Central memory CD4-positive, alpha-beta T cell (primary cell): ENCODE data around the gene POLR3B.
"Not testable (repeated sequence)": the region's sequence is repeated elsewhere in the genome, so short reads cannot be mapped to it uniquely, and the experiment has no call there.

Source experiments
- DNase-seq: peaks from one replicate; pipeline ENCODE4 v3.0.0; 2022
- total RNA-seq, 3 experiments: gene quantifications; one replicate each; lab custom pipeline; 2026; lab: John Stamatoyannopoulos, UW

The POLR3B gene
- total RNA-seq: 16.2 to 50.2 (median 17.5) reads per million in 3 experiments

- peak; percentile 97 for DNase-seq
Observed at GRCh38 chr12:106357549-106358395, at the start of gene POLR3B. Gene POLR3B, plus strand, starts transcription at chr12:106357748. Its CDS starts 132 bp downstream, at chr12:106357880.

DNA sequence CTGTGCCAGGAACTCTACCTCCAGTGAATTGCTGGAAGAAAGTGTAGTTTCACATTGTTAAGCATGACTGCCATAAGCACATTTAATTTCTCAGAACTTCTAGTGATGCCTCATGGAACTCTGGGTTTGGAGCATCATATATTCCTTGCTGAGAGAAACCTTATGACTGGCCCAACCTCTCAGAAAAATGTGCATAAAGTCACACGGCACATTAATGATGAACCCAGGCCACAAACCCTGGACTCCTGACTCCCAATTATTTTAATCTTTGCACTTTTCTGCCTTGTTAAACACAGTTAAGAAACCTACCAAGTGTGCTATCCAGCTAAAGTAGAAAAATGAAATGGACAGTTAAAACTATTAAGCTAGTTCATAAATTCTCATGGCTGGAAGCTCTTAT is 49.4 kb upstream of the POLR3B start:
- DNase-seq: no peak

DNA sequence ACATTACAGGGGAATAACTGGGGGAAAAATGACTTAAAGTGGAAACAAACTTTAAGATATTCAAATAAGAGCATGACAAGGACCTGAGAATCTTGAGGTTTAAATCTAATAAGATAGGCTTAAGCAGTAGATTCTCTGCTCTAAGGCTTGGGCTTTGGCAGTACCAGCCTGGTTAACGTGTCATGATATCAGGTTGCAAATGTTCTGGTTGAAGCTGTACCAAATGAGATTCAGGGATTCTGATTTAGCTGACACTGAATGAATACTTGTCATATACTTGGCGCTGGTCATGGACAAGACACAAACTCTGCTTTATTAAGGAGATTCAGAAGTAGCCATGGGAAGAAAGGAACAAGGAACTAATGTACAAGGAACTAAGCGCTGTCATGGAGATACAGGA is 48.9 kb upstream of the POLR3B start:
- no peak for DNase-seq

GRCh38 chr12:106309671-106310505 is 47.7 kb upstream of the POLR3B start:
- no peak for DNase-seq

DNA sequence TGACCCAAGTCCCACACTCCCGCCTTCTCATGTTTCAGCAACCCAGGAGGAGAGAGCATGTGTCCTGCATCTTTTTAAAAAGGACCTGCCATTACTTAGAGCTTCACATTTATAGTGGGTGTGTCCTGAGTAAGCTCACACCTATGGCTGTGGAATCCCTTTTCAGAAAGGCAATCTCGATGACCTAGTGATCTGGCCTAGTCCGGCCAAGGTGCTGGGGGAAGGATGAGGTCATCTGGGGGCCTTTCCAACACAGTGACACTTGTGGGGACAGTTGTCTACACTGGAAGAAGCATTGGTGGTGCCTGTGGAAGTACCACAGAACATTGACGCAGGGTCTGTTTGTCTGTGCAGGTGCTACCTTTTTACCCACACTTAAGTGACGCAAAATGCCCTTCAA is 46.9 kb upstream of the POLR3B start:
- no peak for DNase-seq

DNA sequence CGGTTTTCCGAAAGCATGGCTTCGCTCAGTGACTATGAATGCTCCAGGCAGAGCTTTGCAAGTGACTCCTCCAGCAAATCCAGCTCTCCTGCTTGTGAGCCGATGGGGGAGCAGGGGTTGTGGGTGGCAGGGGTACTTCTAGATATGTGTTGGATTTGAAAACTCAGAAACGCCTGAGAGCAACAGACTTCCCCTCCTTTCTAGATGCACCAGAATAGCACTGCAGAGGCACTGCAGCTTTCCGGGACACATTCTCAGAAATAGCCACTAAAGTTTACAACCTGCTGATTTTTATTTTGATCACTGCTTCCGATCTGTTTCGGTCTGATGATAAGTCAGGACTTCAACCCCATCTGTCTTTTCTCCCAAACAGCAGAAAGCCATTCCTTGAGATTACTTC is 46.4 kb upstream of the POLR3B start:
- DNase-seq: no peak

DNA sequence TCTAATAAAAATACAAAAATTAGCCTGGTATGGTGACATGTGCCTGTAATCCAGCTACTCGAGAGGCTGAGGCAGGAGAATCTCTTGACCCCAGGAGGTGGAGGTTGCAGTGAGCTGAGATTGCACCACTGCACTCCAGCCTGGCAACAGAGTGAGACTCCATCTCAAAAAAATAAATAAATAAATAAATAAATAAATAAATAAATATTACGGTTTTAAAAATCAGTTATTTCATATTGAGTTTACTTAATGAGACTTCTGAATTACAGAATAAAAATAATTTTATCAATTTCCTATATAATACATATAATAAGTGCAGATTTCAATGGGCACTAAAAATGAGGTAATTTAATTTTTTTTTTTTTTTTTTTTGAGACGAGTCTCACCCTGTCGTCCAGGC is 44.1 kb upstream of the POLR3B start:
- DNase-seq: not testable (repeated sequence)

GRCh38 chr12:106315523-106315922 is 42.0 kb upstream of the POLR3B start:
- DNase-seq: no peak

DNA sequence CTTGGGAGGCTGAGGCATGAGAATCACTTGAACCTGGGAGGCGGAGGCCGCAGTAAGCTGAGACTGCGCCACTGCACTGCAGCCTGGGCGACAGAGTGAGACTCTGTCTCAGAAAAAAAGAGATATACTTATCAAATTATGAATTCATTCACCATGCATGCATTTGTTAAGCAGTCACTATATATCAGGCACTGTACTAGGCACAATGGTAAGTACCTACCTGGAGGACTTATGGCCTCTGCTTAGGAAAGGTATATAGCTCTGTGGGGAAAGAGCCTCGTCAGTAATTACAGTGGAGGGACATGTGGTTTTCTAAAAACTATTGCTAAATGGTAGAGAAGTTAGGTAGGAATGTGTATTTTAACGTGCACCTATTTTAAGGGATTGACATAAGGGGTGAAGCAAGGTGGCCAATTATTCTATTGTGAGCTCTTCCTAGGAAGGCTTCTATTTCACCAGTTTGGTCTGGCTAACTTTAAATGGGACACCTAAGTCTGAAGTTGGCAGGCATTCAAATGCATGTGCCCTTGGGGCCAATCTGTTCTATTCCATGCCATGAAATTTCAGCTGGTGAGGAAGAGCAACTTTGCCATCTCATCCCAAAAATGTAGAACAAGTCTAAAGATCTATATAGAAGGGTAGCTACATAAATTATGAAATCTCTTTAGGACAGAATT is 40.0 kb upstream of the POLR3B start:
- DNase-seq: no peak

DNA sequence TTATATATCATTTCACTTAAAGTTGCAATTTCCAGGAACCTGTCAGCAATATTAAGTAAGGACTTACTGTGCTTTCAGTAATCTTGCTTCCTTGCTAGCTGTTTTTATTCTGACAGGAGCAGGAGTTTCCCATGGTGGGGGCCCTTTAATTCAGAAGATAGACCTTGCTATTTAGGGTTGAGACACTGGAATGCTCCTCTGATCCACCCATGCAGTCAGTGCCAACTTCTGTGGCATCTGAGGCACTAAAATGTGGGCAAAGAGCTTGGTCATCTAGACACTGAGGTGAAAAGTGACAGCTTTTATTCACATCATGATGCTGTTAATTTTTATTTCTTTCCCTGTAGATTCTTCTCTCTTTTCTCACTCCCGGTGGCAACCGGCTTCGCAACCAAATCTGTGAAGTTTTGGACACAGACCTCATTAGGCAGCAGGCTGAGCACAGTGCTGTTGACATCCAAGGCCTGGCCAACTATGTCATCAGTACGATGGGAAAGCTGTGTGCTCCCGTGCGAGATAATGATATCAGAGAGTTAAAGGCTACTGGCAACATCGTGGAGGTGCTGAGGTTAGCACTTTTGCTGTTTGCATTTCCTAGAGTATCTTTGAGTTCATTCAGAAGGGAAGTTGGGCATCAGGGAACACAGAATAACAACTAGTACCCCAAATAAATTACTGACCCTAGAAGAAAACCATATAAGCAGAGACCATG is 36.3 kb upstream of the POLR3B start:
- DNase-seq: no peak

DNA sequence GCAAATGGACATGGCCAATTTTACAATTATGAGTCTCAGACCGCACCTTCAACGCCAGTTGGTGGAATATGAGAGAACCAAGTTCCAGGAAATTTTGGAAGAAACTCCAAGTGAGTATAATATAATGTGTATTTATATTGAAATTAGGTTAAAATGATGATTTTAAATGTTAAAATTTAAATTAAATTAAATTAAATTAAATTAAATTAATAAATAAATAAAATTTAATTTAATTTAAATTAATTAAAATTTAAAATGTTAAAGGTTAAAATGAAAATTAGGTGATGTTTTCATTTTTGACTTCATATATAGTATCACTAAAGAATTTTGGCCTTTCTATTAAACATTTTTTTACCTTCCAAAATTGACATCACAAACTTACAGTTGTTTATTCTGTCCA is 34.0 kb upstream of the POLR3B start:
- no peak for DNase-seq

- no peak for DNase-seq
Observed at GRCh38 chr12:106327309-106327869, 30.2 kb upstream of the POLR3B start.

- no peak for DNase-seq
Observed at GRCh38 chr12:106328735-106329134, 28.8 kb upstream of the POLR3B start.

GRCh38 chr12:106329231-106329982 is 28.1 kb upstream of the POLR3B start:
- DNase-seq: no peak

- DNase-seq: no peak
Observed at GRCh38 chr12:106331599-106331998, 25.9 kb upstream of the POLR3B start.

- no peak for DNase-seq
Observed at GRCh38 chr12:106332536-106332935, 25.0 kb upstream of the POLR3B start.

DNA sequence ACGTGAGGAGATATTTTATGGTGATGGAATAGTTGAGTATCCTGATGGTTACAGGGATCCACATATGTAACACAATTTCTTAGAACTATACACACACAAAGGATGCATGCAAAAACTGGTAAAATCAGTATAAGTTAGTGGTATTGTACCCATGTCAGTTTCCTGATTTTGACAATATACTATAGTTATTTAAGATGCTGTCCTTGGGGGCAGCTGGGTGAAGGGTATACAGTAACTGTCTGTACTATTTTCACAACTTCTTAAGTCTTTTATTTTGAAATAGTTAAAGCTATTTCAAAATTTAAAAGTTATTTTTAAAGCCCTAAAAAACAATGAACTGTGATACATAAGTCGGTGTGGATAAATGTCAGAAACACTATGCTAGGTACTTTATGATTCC is 24.5 kb upstream of the POLR3B start:
- no peak for DNase-seq

- DNase-seq: no peak
Observed at GRCh38 chr12:106333756-106334155, 23.8 kb upstream of the POLR3B start.

DNA sequence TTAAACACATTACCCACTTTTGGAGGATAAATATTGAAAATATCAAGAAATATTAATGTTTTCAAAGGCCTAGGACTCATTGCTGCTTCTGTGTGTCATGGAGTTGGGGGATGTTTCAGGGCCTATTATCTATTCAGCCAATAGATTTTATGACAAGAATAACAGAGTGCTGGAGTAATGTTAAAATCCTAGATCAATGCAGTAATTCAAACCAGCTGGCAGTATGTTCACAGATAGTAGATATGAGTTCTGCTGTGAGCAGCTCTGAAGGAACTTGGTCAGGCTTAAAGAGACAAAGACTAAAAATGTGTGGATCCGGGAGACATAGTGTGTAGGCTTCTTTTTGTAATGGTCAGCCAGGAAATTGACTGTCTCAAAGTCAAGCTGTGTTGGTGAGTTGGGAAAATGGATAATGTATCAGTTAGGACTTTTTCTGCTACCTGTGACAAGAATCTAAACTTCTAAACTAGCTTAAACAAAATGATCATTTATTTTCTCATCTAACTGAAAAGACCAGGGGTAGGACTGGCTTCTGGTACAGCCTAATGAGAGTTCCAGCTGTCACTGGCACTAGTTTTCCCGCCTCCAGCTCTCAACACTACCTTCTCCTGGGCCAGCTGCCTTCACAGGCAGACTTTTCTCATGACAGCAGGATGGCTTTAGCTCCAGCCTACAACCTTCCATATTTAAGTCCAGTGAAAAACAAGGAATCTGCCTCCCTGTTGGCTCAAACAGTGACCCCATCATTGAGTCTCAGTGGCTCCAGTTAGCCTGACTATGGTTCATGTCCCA is 16.3 kb upstream of the POLR3B start:
- no peak for DNase-seq

GRCh38 chr12:106342397-106343213 is 14.9 kb upstream of the POLR3B start:
- DNase-seq: no peak
